AG04450 (cell line): ENCODE data around the gene FGR. TPM values are rescaled to one million over a fixed set of nuclear protein-coding genes. Genes with fewer than 3 reads are reported as not detected.
A peak's percentile ranks its signal among the peaks of the same experiment; 100 is the strongest.

Experiments
- CTCF ChIA-PET: fragments of 300-600, 350-600 bp; formaldehyde crosslinking; extraction: SDS; loops from one replicate; lab custom pipeline; 2022; ENCODE audit warnings: antibody characterized with exemption, inconsistent platforms; lab: Charles Lee
- POLR2A ChIA-PET: fragments of 350-600 bp; formaldehyde crosslinking; extraction: SDS; loops from one replicate; lab custom pipeline; 2021; ENCODE audit warnings: antibody characterized with exemption, inconsistent platforms; lab: Yijun Ruan, JAX
- DNase-seq: peaks from one replicate; pipeline ENCODE4 v3.0.0-alpha.2; 2011; ENCODE audit warnings: low read depth, low spot score
- H3K27ac ChIP-seq: one replicate; pipeline ENCODE4 v1.5.1; 2012; ENCODE audit warnings: low read depth, low read length, control low read depth
- H3K27me3 ChIP-seq: one replicate; pipeline ENCODE4 v1.6.0; 2012; ENCODE audit warnings: low read length; ENCODE audit not compliant: control insufficient read depth, insufficient read depth
- H3K4me3 ChIP-seq: 2 replicates; pipeline ENCODE4 v1.5.1; 2011; ENCODE audit warnings: mild to moderate bottlenecking, low read depth, low read length, control low read depth
- H3K9me3 ChIP-seq: 2 replicates; pipeline ENCODE4 v1.5.1; 2012; ENCODE audit warnings: low read length; ENCODE audit not compliant: control insufficient read depth, insufficient read depth
- polyA plus RNA-seq: library from polyadenylated mRNA; depleted of rRNA; stranded (reverse); fragments of >200 nt; gene quantifications from 2 replicates; pipeline ENCODE4 v1.2.3, GENCODE V29; 2011
- TF ChIP-seq, protein P1 (sequence below): IDR thresholded peaks from 2 replicates; pipeline ENCODE4 v1.5.1; 2011; ENCODE audit warnings: low read depth, low read length, control low read depth, inconsistent platforms

Gene FGR
- polyA plus RNA-seq, 1 experiment = not detected

DNA sequence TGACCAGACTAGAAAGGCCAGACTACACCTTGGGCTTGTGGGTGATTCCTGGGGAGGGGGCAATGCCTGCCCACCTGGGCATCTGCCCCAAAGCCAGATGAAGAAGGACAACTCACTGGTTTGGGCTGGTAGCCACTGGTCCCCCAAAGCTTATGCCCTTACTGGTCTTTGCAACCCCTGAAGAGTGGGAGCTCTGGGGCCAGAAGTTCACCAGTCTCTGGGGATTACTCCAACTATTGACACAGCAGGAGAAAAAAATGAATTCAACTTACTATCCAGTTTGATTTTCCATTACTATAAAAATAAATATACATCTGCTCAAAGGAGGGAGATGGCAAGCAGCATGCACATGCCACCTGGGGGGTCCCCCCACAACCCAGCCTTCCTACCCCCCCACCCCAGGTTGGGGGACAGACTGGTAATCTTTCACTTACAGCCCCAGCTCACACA, 33.6 kb downstream of the FGR start:
- POLR2A ChIA-PET = interaction anchor here (0.6 to 1.2 kb wide), 4 partner anchors 26 to 155 kb away, joined by 3 to 8 read pairs (median 4); no protein-coding TSS in a partner anchor
- DNase-seq = no peak

DNA sequence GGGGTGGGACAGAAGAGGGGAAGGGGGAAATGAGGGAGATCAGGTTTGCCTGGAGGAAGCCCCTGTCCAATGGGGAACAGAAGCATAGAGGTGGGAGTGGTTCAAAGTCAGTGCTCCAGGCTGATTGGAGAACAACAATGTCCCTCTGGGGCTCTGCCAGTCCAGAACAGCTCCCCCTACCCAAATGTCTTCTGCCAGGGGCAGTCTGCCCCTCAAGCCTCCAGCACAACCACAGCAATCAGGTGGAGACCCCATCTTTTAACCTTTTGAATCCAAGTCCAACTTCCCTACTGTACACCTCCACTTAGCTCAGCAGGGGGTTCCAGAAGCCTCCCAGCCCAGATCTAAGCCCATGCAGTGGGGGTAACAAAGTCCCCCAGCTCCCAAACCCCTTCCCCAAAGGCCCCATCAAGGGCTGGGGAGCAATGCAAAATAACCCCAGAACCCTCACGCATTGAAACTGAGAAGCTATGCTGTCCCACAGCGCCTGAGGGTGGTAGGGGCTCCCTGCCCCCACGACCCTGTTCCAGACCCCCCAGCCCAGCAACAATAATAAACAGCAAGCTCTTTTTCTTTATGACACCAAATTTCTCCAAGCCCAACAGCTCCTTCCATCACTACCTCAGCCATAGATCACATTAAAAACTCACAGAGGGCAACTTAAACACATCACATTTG, 34.3 kb downstream of the FGR start:
- H3K4me3 ChIP-seq = peak overlapping the region; percentile 88

More for the DNA sequence above, 33.6 kb downstream of the FGR start:
- no peak overlapping the region for H3K27ac ChIP-seq
- peak overlapping the region; percentile 88 for H3K4me3 ChIP-seq
- no peaks in the 10 kb centered on the region; the same call in 1 of the 2 replicates for H3K9me3 ChIP-seq
- TF ChIP-seq, protein P1, sequence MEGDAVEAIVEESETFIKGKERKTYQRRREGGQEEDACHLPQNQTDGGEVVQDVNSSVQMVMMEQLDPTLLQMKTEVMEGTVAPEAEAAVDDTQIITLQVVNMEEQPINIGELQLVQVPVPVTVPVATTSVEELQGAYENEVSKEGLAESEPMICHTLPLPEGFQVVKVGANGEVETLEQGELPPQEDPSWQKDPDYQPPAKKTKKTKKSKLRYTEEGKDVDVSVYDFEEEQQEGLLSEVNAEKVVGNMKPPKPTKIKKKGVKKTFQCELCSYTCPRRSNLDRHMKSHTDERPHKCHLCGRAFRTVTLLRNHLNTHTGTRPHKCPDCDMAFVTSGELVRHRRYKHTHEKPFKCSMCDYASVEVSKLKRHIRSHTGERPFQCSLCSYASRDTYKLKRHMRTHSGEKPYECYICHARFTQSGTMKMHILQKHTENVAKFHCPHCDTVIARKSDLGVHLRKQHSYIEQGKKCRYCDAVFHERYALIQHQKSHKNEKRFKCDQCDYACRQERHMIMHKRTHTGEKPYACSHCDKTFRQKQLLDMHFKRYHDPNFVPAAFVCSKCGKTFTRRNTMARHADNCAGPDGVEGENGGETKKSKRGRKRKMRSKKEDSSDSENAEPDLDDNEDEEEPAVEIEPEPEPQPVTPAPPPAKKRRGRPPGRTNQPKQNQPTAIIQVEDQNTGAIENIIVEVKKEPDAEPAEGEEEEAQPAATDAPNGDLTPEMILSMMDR = no peak
- no peaks in the 10 kb centered on the region for H3K27me3 ChIP-seq
- CTCF ChIA-PET = interaction anchor here (1.0 to 10.7 kb wide), 5 partner anchors 27 to 301 kb away, joined by 3 to 180 read pairs (median 3); no protein-coding TSS in a partner anchor

DNA sequence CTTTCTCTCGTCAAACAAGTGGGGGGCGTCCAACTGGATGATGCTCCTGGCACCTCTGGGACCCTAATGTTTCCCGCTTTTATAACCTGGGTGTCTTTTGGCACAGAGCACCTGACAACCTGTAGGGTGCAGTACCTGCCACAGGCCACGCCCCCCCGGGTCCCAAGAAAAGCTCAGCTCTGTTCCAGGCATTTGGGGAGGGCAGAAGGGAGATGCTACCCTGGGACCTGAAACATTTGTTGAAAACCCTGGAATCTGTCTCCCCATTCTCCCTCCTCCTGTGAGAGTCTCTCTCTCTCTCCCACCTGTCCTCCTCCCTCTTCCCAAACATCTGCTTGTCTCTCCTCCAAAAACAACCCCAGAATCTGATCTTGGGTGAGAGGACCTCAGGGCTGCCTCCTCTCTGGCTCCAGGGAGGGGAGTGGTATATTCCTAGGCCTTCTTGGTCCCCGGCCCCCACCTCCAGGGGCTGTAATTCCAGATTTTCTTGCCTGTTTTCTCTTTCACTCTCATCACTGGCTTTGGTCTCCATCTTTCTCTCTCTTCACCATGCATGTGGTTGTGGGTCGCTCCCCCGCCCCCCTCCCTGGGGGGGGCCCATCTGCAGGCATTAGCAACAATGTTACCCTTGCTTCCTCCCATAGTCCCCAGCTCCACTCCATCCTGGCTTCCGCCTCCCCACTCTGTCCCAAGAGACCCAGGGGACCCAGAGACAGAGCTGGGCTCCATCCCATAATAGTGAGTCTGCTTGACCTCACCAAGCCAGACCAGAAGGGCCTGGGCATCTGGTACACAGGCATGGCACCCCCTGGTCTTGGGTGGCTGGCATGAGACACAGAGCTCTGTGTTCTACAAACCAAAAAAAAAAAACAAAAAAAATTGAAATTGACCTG, 35.1 kb downstream of the FGR start:
- H3K4me3 ChIP-seq = peak overlapping the region; percentile 34

More for the DNA sequence above, 34.3 kb downstream of the FGR start:
- TF ChIP-seq, protein P1 = no peak
- Histone ChIP-seq H3K27ac (no peak overlapping the region), H3K9me3 (no peaks in the 10 kb centered on the region; the same call in 1 of the 2 replicates), H3K27me3 (no peaks in the 10 kb centered on the region)
- POLR2A ChIA-PET = interaction anchor here (0.6 to 1.2 kb wide), 2 partner anchors 26 to 156 kb away, joined by 3 to 8 read pairs; no protein-coding TSS in a partner anchor
- CTCF ChIA-PET = interaction anchor here (0.6 to 10.7 kb wide), 7 partner anchors 26 to 1739 kb away, joined by 3 to 180 read pairs (median 4); no protein-coding TSS in a partner anchor
- DNase-seq = no peak

DNA sequence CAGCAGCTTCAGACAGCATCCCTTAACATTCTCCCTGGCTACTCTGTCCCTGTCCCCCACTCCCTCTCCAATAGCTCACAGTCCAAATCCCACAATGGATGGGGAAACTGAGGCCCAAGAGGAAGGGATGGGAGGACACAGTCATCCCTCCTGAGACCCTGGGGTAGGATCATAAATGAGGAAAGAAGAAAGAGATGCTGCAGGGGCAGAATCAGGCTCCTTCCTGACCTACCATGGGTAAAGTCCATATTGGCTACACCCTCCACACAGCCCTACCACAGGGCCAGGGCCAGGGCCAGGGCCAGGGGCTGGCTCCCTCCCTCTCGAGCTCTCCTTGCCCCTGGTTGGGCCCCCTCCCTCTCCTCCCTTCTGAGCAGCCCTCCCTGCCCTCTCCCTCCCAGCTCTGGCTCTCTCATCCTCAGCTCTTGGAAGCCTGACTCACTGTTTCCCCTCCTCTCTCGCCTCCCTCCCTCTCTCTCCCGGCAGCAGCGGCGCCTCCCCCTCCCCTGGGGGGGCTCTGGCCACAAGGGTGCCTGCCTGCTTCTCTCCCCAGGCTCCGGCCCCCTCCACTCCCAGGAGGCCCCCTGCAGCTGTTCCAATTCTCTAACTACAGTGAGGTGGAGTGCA, 36.0 kb downstream of the FGR start:
- DNase-seq = no peak
- no peaks in the 10 kb centered on the region for H3K27me3 ChIP-seq
- ChIA-PET CTCF (interaction anchor here (1.3 to 10.7 kb wide), 2 partner anchors 23 to 43 kb away, joined by 3 to 180 read pairs; no protein-coding TSS in a partner anchor), POLR2A (interaction anchor here (0.6 to 1.1 kb wide), 4 partner anchors 23 to 313 kb away, joined by 3 to 8 read pairs (median 4); no protein-coding TSS in a partner anchor)
- H3K27ac ChIP-seq = peak overlapping the region; percentile 2
- peak overlapping the region; percentile 34 for H3K4me3 ChIP-seq
- H3K9me3 ChIP-seq = no peaks in the 10 kb centered on the region; the same call in 1 of the 2 replicates
- TF ChIP-seq, protein P1 = no peak

More for the DNA sequence above, 35.1 kb downstream of the FGR start:
- Histone ChIP-seq H3K27me3 (no peaks in the 10 kb centered on the region), H3K9me3 (no peaks in the 10 kb centered on the region; the same call in 1 of the 2 replicates), H3K27ac (no peak overlapping the region)
- ChIA-PET CTCF (interaction anchor here (0.6 to 10.7 kb wide), 6 partner anchors 24 to 1740 kb away, joined by 3 to 180 read pairs (median 4); no protein-coding TSS in a partner anchor), POLR2A (interaction anchor here (0.9 to 1.1 kb wide), 3 partner anchors 24 to 67 kb away, joined by 3 to 4 read pairs (median 3); no protein-coding TSS in a partner anchor)
- no peak for DNase-seq
- TF ChIP-seq, protein P1 = no peak
